ENCODE measurements around the gene ABCA5. TPM values are rescaled to one million over a fixed set of nuclear protein-coding genes. Genes with fewer than 3 reads are reported as not detected.

Gene ABCA5
- total RNA-seq, 1 donor: 13.8 TPM

- H3K4me3 ChIP-seq (ENCODE audit: low read depth, low read length): no peak overlapping the region
- no peak for DNase-seq (ENCODE audit: low read depth)
Measured at GRCh38 chr17:69268543-69269014, 58.4 kb downstream of the ABCA5 start.

GRCh38 chr17:69267219-69267618 is 59.7 kb downstream of the ABCA5 start:
- H3K4me3 ChIP-seq (ENCODE audit: low read depth, low read length): no peak overlapping the region
- no peak for DNase-seq (ENCODE audit: low read depth)
- no peak for TF ChIP-seq CTCF (IDR thresholded peaks at IDR 0.05; ENCODE audit: insufficient read depth, low read depth, low read length)

More at GRCh38 chr17:69268543-69269014, 58.4 kb downstream of the ABCA5 start:
- TF ChIP-seq CTCF (IDR thresholded peaks at IDR 0.05; ENCODE audit: insufficient read depth, low read depth, low read length): no peak

- no peak for DNase-seq (ENCODE audit: low read depth)
- H3K4me3 ChIP-seq (ENCODE audit: low read depth, low read length): no peak overlapping the region
- TF ChIP-seq CTCF (IDR thresholded peaks at IDR 0.05; ENCODE audit: insufficient read depth, low read depth, low read length): no peak
Measured at GRCh38 chr17:69265873-69266272, 61.1 kb downstream of the ABCA5 start.

GRCh38 chr17:69254187-69254586 is 72.7 kb downstream of the ABCA5 start:
- H3K4me3 ChIP-seq (ENCODE audit: low read depth, low read length): no peak overlapping the region
- TF ChIP-seq CTCF (IDR thresholded peaks at IDR 0.05; ENCODE audit: insufficient read depth, low read depth, low read length): no peak
- DNase-seq (ENCODE audit: low read depth): peak; percentile 31

- TF ChIP-seq CTCF (IDR thresholded peaks at IDR 0.05; ENCODE audit: insufficient read depth, low read depth, low read length): no peak
- H3K4me3 ChIP-seq (ENCODE audit: low read depth, low read length): no peak overlapping the region
- DNase-seq (ENCODE audit: low read depth): no peak
Measured at GRCh38 chr17:69250641-69251040, 76.3 kb downstream of the ABCA5 start.

GRCh38 chr17:69246726-69247375 is 80.1 kb downstream of the ABCA5 start:
- TF ChIP-seq CTCF (IDR thresholded peaks at IDR 0.05; ENCODE audit: insufficient read depth, low read depth, low read length): peak; percentile 59
- no peak overlapping the region for H3K4me3 ChIP-seq (ENCODE audit: low read depth, low read length)
- peak; percentile 66 for DNase-seq (ENCODE audit: low read depth)

GRCh38 chr17:69246202-69246601 is 80.7 kb downstream of the ABCA5 start:
- TF ChIP-seq CTCF (IDR thresholded peaks at IDR 0.05; ENCODE audit: insufficient read depth, low read depth, low read length): no peak
- no peak for DNase-seq (ENCODE audit: low read depth)
- H3K4me3 ChIP-seq (ENCODE audit: low read depth, low read length): no peak overlapping the region
